K562 (cell line): ENCODE results near the gene GABRA4.

Source experiments
- RBM22 ChIP-seq: fragments of 200-400 bp; formaldehyde crosslinking; IDR thresholded peaks from 2 replicates; pipeline ENCODE4 v1.6.1; 2018; ENCODE audit warnings: low read length, low read depth; ENCODE audit not compliant: poor library complexity, severe bottlenecking
- TF ChIP-seq, protein P1 (sequence below): sonication (generic); formaldehyde crosslinking; IDR thresholded peaks from 2 replicates; pipeline ENCODE4 v1.8.0; 2023; ENCODE audit warnings: mild to moderate bottlenecking, missing genetic modification reagents

DNA sequence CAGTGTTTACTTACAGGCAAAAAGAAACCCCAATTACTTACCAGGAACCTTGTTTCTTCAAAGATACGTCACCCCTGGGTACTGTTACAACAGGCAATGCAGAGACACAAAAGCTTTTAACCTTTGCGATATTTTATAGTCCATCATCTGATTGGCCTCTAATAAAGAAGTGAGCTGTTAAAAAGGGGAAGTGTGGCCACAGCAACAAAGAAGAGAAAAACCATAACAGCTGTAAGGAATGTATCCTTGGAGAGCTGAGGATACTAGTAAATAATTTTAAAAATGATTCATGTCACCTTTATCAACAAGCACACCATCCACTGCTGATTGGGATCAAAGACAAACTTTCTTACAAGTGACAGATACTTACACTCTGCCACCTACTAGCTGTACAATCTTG lies 14.1 kb downstream of the GABRA4 start:
- TF ChIP-seq, protein P1, sequence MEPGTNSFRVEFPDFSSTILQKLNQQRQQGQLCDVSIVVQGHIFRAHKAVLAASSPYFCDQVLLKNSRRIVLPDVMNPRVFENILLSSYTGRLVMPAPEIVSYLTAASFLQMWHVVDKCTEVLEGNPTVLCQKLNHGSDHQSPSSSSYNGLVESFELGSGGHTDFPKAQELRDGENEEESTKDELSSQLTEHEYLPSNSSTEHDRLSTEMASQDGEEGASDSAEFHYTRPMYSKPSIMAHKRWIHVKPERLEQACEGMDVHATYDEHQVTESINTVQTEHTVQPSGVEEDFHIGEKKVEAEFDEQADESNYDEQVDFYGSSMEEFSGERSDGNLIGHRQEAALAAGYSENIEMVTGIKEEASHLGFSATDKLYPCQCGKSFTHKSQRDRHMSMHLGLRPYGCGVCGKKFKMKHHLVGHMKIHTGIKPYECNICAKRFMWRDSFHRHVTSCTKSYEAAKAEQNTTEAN (CRISPR knock-in tag): no peak
- TF ChIP-seq RBM22: no peak
